Esophagus squamous epithelium (tissue), 4 donors: ENCODE data around the gene BPIFA3.

Experiments
- CTCF ChIP-seq, 6 experiments: fragments of 450-650 bp in 4 of 6; fragments of 200-600 bp in 2 of 6; sonication (generic) in 2 of 6; IDR thresholded peaks; one replicate each; pipeline ENCODE4 v1.5.1; 2016 to 2019; ENCODE audit warnings: antibody characterized with exemption in 6 of 6, mild to moderate bottlenecking in 4 of 6, moderate library complexity in 4 of 6
- POLR2A ChIP-seq, 4 donors: fragments of 450-650 bp; IDR thresholded peaks; one replicate each; pipeline ENCODE4 v1.6.1; 2017; ENCODE audit warnings: antibody characterized with exemption in 4 of 4, mild to moderate bottlenecking in 4 of 4, moderate library complexity in 3 of 4

- TF ChIP-seq POLR2A (IDR thresholded peaks at IDR 0.05) (no peak), CTCF (IDR thresholded peaks at IDR 0.05) (no peak)
These were observed 37.0 kb upstream of the BPIFA3 start for GRCh38 chr20:33180169-33180568.
